H1 (cell line): ENCODE results near the gene RERE. TPM values are rescaled to one million over a fixed set of nuclear protein-coding genes. Genes with fewer than 3 reads are reported as not detected.

Experiments
- CTCF ChIA-PET: fragments of 300-600 bp; sonication (Branson Sonifier 250); formaldehyde crosslinking; loops from one replicate; lab custom pipeline; 2021; ENCODE audit not compliant: partially characterized antibody; lab: Charles Lee
- POLR2A ChIA-PET: fragments of 300-600 bp; sonication (Branson Sonifier 250); formaldehyde crosslinking; loops from one replicate; lab custom pipeline; 2021; ENCODE audit warnings: inconsistent platforms; ENCODE audit not compliant: partially characterized antibody; lab: Charles Lee
- DNase-seq, 2 experiments: peaks; one replicate each; pipeline versions ENCODE4 v3.0.0 to v3.0.0-alpha.2; 2010 to 2022; ENCODE audit warnings: low spot score in 2 of 2, low read depth in 1 of 2, mixed read lengths in 1 of 2
- FAIRE-seq: peaks from 2 replicates; lab custom pipeline; 2011; peaks lifted over from hg19 to GRCh38; lab: Jason Lieb, UNC
- H2AFZ ChIP-seq: 2 replicates; pipeline ENCODE4 v1.8.1; 2012; ENCODE audit warnings: low read length, inconsistent platforms
- H2AK5ac ChIP-seq: 2 replicates; pipeline ENCODE4 v1.6.1; 2013; ENCODE audit warnings: low read depth, low read length
- H2BK120ac ChIP-seq: replicated peaks from 2 replicates; pipeline ENCODE3; 2013; ENCODE audit warnings: low read depth, low read length, inconsistent platforms
- H2BK12ac ChIP-seq: 2 replicates; pipeline ENCODE4 v1.6.1; 2013; ENCODE audit warnings: low read depth, low read length
- H2BK15ac ChIP-seq: 2 replicates; pipeline ENCODE4 v1.6.1; 2013; ENCODE audit warnings: low read length
- H2BK20ac ChIP-seq: 2 replicates; pipeline ENCODE4 v1.6.1; 2013; ENCODE audit warnings: low read length
- H2BK5ac ChIP-seq: 2 replicates; pipeline ENCODE4 v1.6.1; 2013; ENCODE audit warnings: low read depth, low read length
- H3K14ac ChIP-seq: 2 replicates; pipeline ENCODE4 v1.6.1; 2013; ENCODE audit warnings: inconsistent platforms; ENCODE audit not compliant: insufficient read length
- H3K18ac ChIP-seq: 2 replicates; pipeline ENCODE4 v1.6.1; 2013; ENCODE audit warnings: low read length; ENCODE audit errors: extremely low read depth
- H3K23ac ChIP-seq: 2 replicates; pipeline ENCODE4 v1.6.1; 2013; ENCODE audit warnings: inconsistent platforms; ENCODE audit not compliant: insufficient read length
- H3K23me2 ChIP-seq: 2 replicates; pipeline ENCODE4 v1.6.1; 2013; ENCODE audit warnings: low read depth, low read length
- H3K27ac ChIP-seq: 2 replicates; pipeline ENCODE4 v1.6.1; 2011; ENCODE audit warnings: low read depth, low read length, inconsistent platforms
- H3K27me3 ChIP-seq, 4 experiments: replicated peaks in 1 of 4; 1 replicate in 1 of 4; 2 replicates in 3 of 4; pipeline versions ENCODE4 v1.6.1 to v1.8.1; 2011 to 2013; ENCODE audit warnings: low read length in 3 of 4, mild to moderate bottlenecking in 3 of 4, inconsistent platforms in 2 of 4, mixed read lengths in 2 of 4, moderate library complexity in 1 of 4; ENCODE audit not compliant: control insufficient read depth in 3 of 4, insufficient read depth in 3 of 4; ENCODE audit errors: extremely low read depth in 1 of 4
- H3K36me3 ChIP-seq, 4 experiments: 2 replicates each; pipeline versions ENCODE4 v1.6.1 to v1.8.1; 2011 to 2013; ENCODE audit warnings: mild to moderate bottlenecking in 4 of 4, low read length in 3 of 4, moderate library complexity in 2 of 4, control low read depth in 1 of 4, inconsistent platforms in 1 of 4; ENCODE audit not compliant: insufficient read depth in 4 of 4, control insufficient read depth in 2 of 4
- H3K4ac ChIP-seq: replicated peaks from 2 replicates; pipeline ENCODE3; 2013; ENCODE audit warnings: low read length, low read depth, mixed read lengths, inconsistent platforms; ENCODE audit not compliant: insufficient read length
- H3K4me1 ChIP-seq, 4 experiments: replicated peaks in 1 of 4; 1 replicate in 1 of 4; 2 replicates in 3 of 4; pipeline versions ENCODE4 v1.6.1 to v1.8.1; 2011 to 2013; ENCODE audit warnings: low read length in 3 of 4, inconsistent platforms in 2 of 4, mixed read lengths in 1 of 4; ENCODE audit not compliant: insufficient read depth in 4 of 4, control insufficient read depth in 3 of 4
- H3K4me2 ChIP-seq, 2 experiments: 2 replicates each; pipeline versions ENCODE4 v1.6.1 to v1.8.1; 2011 to 2013; ENCODE audit warnings: low read depth in 2 of 2, low read length in 2 of 2, control low read depth in 1 of 2, inconsistent platforms in 1 of 2, mild to moderate bottlenecking in 1 of 2; ENCODE audit not compliant: insufficient read depth in 1 of 2
- H3K4me3 ChIP-seq, 4 experiments: fragments of 200-600, 300-600 bp in 1 of 4; sonication (generic), shearing (Covaris generic), sonication (Bioruptor Twin) in 1 of 4; 2 replicates each; pipeline versions ENCODE4 v1.5.1 to v1.8.1; 2011 to 2016; ENCODE audit warnings: low read length in 4 of 4, low read depth in 3 of 4, control low read depth in 2 of 4, inconsistent platforms in 2 of 4, mild to moderate bottlenecking in 2 of 4, mixed read lengths in 1 of 4, moderate library complexity in 1 of 4; ENCODE audit not compliant: insufficient read depth in 2 of 4; ENCODE audit errors: extremely low read depth in 1 of 4
- H3K56ac ChIP-seq: replicated peaks from 2 replicates; pipeline ENCODE3; 2013; ENCODE audit warnings: low read depth, mild to moderate bottlenecking, mixed read lengths, low read length, inconsistent platforms; ENCODE audit not compliant: insufficient read length
- H3K79me1 ChIP-seq: 2 replicates; pipeline ENCODE4 v1.6.1; 2013; ENCODE audit warnings: low read depth, low read length, control low read depth
- H3K79me2 ChIP-seq, 2 experiments: 2 replicates each; pipeline versions ENCODE4 v1.6.1 to v1.8.1; 2012 to 2013; ENCODE audit warnings: low read length in 2 of 2, mild to moderate bottlenecking in 2 of 2, inconsistent platforms in 1 of 2; ENCODE audit not compliant: insufficient read depth in 2 of 2, control insufficient read depth in 1 of 2
- H3K9ac ChIP-seq, 4 experiments: replicated peaks in 1 of 4; 1 replicate in 1 of 4; 2 replicates in 3 of 4; pipeline versions ENCODE4 v1.6.1 to v1.8.1; 2011 to 2013; ENCODE audit warnings: low read depth in 3 of 4, low read length in 3 of 4, control low read depth in 2 of 4, mild to moderate bottlenecking in 2 of 4, moderate library complexity in 2 of 4, inconsistent platforms in 1 of 4; ENCODE audit errors: extremely low read depth in 1 of 4
- H3K9me3 ChIP-seq, 2 experiments: 2 replicates each; pipeline versions ENCODE4 v1.6.1 to v1.8.1; 2012 to 2013; ENCODE audit warnings: mild to moderate bottlenecking in 2 of 2, moderate library complexity in 2 of 2, control low read depth in 1 of 2, inconsistent platforms in 1 of 2, low read depth in 1 of 2, low read length in 1 of 2, mixed read lengths in 1 of 2; ENCODE audit not compliant: insufficient read depth in 2 of 2
- H4K20me1 ChIP-seq, 2 experiments: replicated peaks in 1 of 2; 2 replicates each; pipeline versions ENCODE3 to v1.8.1; 2011 to 2013; ENCODE audit warnings: inconsistent platforms in 2 of 2, low read length in 2 of 2, mild to moderate bottlenecking in 1 of 2; ENCODE audit not compliant: insufficient read depth in 2 of 2, control insufficient read depth in 1 of 2
- H4K5ac ChIP-seq: 2 replicates; pipeline ENCODE4 v1.6.1; 2013; ENCODE audit warnings: low read length, low read depth, mixed read lengths, inconsistent platforms; ENCODE audit not compliant: insufficient read length
- H4K8ac ChIP-seq: 2 replicates; pipeline ENCODE4 v1.8.0; 2013; ENCODE audit warnings: mild to moderate bottlenecking, moderate library complexity, low read length, inconsistent platforms; ENCODE audit not compliant: insufficient read depth; ENCODE audit errors: extremely low read depth
- H4K91ac ChIP-seq: replicated peaks from 2 replicates; pipeline ENCODE3; 2013; ENCODE audit warnings: low read length, mixed read lengths, inconsistent platforms; ENCODE audit not compliant: insufficient read length
- CHD1 ChIP-seq: IDR thresholded peaks from 2 replicates; pipeline ENCODE4 v1.6.1; 2012; ENCODE audit warnings: low read depth, low read length, improper control_type of control experiment
- HDAC6 ChIP-seq: IDR thresholded peaks from one replicate; pipeline ENCODE4 v1.7.1; 2012; ENCODE audit warnings: low read depth, mild to moderate bottlenecking, inconsistent platforms, low read length, moderate library complexity
- POLR2A ChIP-seq, 2 experiments: IDR thresholded peaks; 1 replicate in 1 of 2; 2 replicates in 1 of 2; pipeline ENCODE4 v1.6.1; 2011; ENCODE audit warnings: low read depth in 2 of 2, low read length in 2 of 2, mild to moderate bottlenecking in 2 of 2; ENCODE audit errors: control extremely low read depth in 1 of 2
- RAD21 ChIP-seq, 2 experiments: IDR thresholded peaks in 1 of 2; conservative IDR thresholded peaks in 1 of 2; 2 replicates each; pipeline ENCODE4 v1.6.1; 2011; ENCODE audit warnings: low read depth in 2 of 2, low read length in 2 of 2, improper control_type of control experiment in 1 of 2, inconsistent platforms in 1 of 2, mild to moderate bottlenecking in 1 of 2, moderate library complexity in 1 of 2
- SP4 ChIP-seq: IDR thresholded peaks from 2 replicates; pipeline ENCODE4 v1.6.1; 2012; ENCODE audit warnings: low read length, inconsistent platforms
- SRF ChIP-seq: IDR thresholded peaks from 2 replicates; pipeline ENCODE4 v1.6.1; 2011; ENCODE audit warnings: mild to moderate bottlenecking, low read depth, low read length, moderate library complexity
- WGBS, 2 experiments: shearing (Covaris generic) in 1 of 2; methylation state at CpG; one replicate each; pipeline versions ENCODE4 v1.1.6 to v1.1.7; 2013 to 2015; ENCODE audit warnings: low lambda C conversion rate in 2 of 2, mixed read lengths in 2 of 2, inconsistent platforms in 1 of 2, low coverage in 1 of 2, missing lambda C conversion rate in 1 of 2; ENCODE audit not compliant: insufficient replicate concordance in 2 of 2, insufficient coverage in 1 of 2, insufficient read length in 1 of 2; ENCODE audit errors: extremely low coverage in 1 of 2, missing lambda C conversion rate in 1 of 2; 5-methylcytosine and 5-hydroxymethylcytosine counted together
- polyA plus RNA-seq, 7 experiments: library from polyadenylated mRNA; depleted of rRNA in 3 of 7; stranded (reverse) in 5 of 7; unstranded in 2 of 7; fragments of >200 nt in 5 of 7; fragments of 200-250 nt in 2 of 7; gene quantifications; 1 replicate in 5 of 7; 2 replicates in 1 of 7; 4 replicates in 1 of 7; pipeline versions ENCODE4 v1.2.1 to v1.2.3, GENCODE V29; 2011 to 2013; ENCODE audit warnings: missing spikeins in 2 of 7, mixed read lengths in 2 of 7
- total RNA-seq: library from RNA; stranded (reverse); fragmentation: NEBNext Ultra II Directional; extraction: Animal tissue kit (Norgen Biotek cat#: 25700); gene quantifications from 2 replicates; pipeline ENCODE4 v1.2.1, GENCODE V29; 2021

The RERE gene
- total and polyA plus RNA-seq, 2 of the 8 experiments (the other 6 are each of a cell fraction or from before 2014, with no cell fraction given), result 15.3 to 142 TPM

- H3K36me3 ChIP-seq, result peaks cover 8 to 37% (median 29%) of the 10 kb centered on the region in 4 experiments
- no peak overlapping the region for H3K18ac ChIP-seq
- no peak overlapping the region for H2AFZ ChIP-seq
- FAIRE-seq, result no peak
- no peak overlapping the region for H3K56ac ChIP-seq
- H3K4me3 ChIP-seq, result no peak overlapping the region
- H2BK5ac ChIP-seq, result no peak overlapping the region
- no peak overlapping the region for H3K14ac ChIP-seq
- H4K8ac ChIP-seq, result no peak overlapping the region
- H4K91ac ChIP-seq, result no peak overlapping the region
- DNase-seq, result no peak
- no peaks in the 10 kb centered on the region for H3K23me2 ChIP-seq
- CTCF ChIA-PET, result no interaction called here
- no peak overlapping the region for H2BK12ac ChIP-seq
- no peak overlapping the region for H3K27ac ChIP-seq
- no peak overlapping the region for H2BK20ac ChIP-seq
- H4K20me1 ChIP-seq, result peaks cover 0 to 1% of the 10 kb centered on the region in 2 experiments
- no peak overlapping the region for H2BK15ac ChIP-seq
- H3K79me2 ChIP-seq, result 0 out of 4 replicates have a peak, but pooled peaks cover 0 to 3% of the 10 kb centered on the region in 2 experiments
- H3K79me1 ChIP-seq, result 0 out of 2 replicates have a peak, but pooled peaks cover 2% of the 10 kb centered on the region
- H3K4me2 ChIP-seq, result no peak overlapping the region
- H2BK120ac ChIP-seq, result no peak overlapping the region
- POLR2A ChIA-PET, result interaction anchor here (0.9 kb wide), 1 partner anchor 66 kb away, joined by 3 read pairs; no protein-coding TSS in a partner anchor
- TF ChIP-seq SP4 (no peak), RAD21 (IDR thresholded peaks at IDR 0.05 in 1 of 2, conservative IDR thresholded peaks at IDR 0.05 in 1 of 2; ENCODE audit: low read depth in 2 of 2, low read length in 2 of 2) (no peak), POLR2A (IDR thresholded peaks at IDR 0.05; ENCODE audit: control extremely low read depth in 1 of 2, low read depth in 2 of 2, low read length in 2 of 2) (no peak), SRF (no peak), CHD1 (no peak), HDAC6 (no peak)
- no peak overlapping the region for H2AK5ac ChIP-seq
- H3K9me3 ChIP-seq, result peaks cover 0 to 8% of the 10 kb centered on the region in 2 experiments; a peak in 2 of 4 replicates
- 93% methylated on average over 3 of the region's 3 CpGs; no CpG with 5 or more reads in 1 of the 2 experiments for WGBS, 2 experiments
- H3K9ac ChIP-seq, result no peak overlapping the region
- no peaks in the 10 kb centered on the region for H3K4me1 ChIP-seq
- no peak overlapping the region for H4K5ac ChIP-seq
- H3K23ac ChIP-seq, result no peak overlapping the region
- no peaks in the 10 kb centered on the region for H3K27me3 ChIP-seq
- no peak overlapping the region for H3K4ac ChIP-seq
These were observed 320.1 kb downstream of the RERE start for GRCh38 chr1:8497210-8497819.
